ENCODE results near the gene DNAH5.

The DNAH5 gene

GRCh38 chr5:13926731-13927130 lies 17.8 kb downstream of the DNAH5 start:
- no peaks in the 10 kb centered on the region for H3K36me3 ChIP-seq (replicated peaks)

GRCh38 chr5:13921578-13921977 lies 22.9 kb downstream of the DNAH5 start:
- no peaks in the 10 kb centered on the region for H3K4me1 ChIP-seq
- no peaks in the 10 kb centered on the region for H3K27me3 ChIP-seq (ENCODE audit: low read depth)
- H3K4me3 ChIP-seq = no peak overlapping the region
- no peaks in the 10 kb centered on the region for H3K9me3 ChIP-seq
- no peaks in the 10 kb centered on the region for H3K36me3 ChIP-seq (replicated peaks)
- in situ Hi-C loops (cut with MboI; ENCODE audit: low sequenced_read_pairs) = no loop called here
- no peak for DNase-seq (ENCODE audit: low spot score in 2 of 2)

More at GRCh38 chr5:13926731-13927130, 17.8 kb downstream of the DNAH5 start:
- DNase-seq (ENCODE audit: low spot score in 2 of 2) = no peak
- H3K27me3 ChIP-seq (ENCODE audit: low read depth) = no peaks in the 10 kb centered on the region
- H3K4me1 ChIP-seq = no peaks in the 10 kb centered on the region
- no peak overlapping the region for H3K4me3 ChIP-seq
- in situ Hi-C loops (cut with MboI; ENCODE audit: low sequenced_read_pairs) = no loop called here
- no peaks in the 10 kb centered on the region for H3K9me3 ChIP-seq

- DNase-seq (ENCODE audit: low spot score in 2 of 2) = no peak
- no peaks in the 10 kb centered on the region for H3K4me1 ChIP-seq
- in situ Hi-C loops (cut with MboI; ENCODE audit: low sequenced_read_pairs) = no loop called here
These were observed 24.7 kb downstream of the DNAH5 start for GRCh38 chr5:13919786-13920185.

GRCh38 chr5:13919087-13919486 lies 25.4 kb downstream of the DNAH5 start:
- no peak for DNase-seq (ENCODE audit: low spot score in 2 of 2)
- Histone ChIP-seq H3K36me3 (replicated peaks) (no peaks in the 10 kb centered on the region), H3K9me3 (no peaks in the 10 kb centered on the region), H3K27me3 (ENCODE audit: low read depth) (no peaks in the 10 kb centered on the region; the same call in 1 of the 2 replicates), H3K4me3 (no peak overlapping the region), H3K4me1 (no peaks in the 10 kb centered on the region)
- in situ Hi-C loops (cut with MboI; ENCODE audit: low sequenced_read_pairs) = no loop called here

More at GRCh38 chr5:13919786-13920185, 24.7 kb downstream of the DNAH5 start:
- Histone ChIP-seq H3K4me3 (no peak overlapping the region), H3K9me3 (no peaks in the 10 kb centered on the region), H3K27me3 (ENCODE audit: low read depth) (no peaks in the 10 kb centered on the region; the same call in 1 of the 2 replicates), H3K36me3 (replicated peaks) (no peaks in the 10 kb centered on the region)

GRCh38 chr5:13917061-13917460 lies 27.4 kb downstream of the DNAH5 start:
- H3K27me3 ChIP-seq (ENCODE audit: low read depth) = no peaks in the 10 kb centered on the region; the same call in 1 of the 2 replicates
- no peaks in the 10 kb centered on the region for H3K36me3 ChIP-seq (replicated peaks)
- DNase-seq (ENCODE audit: low spot score in 2 of 2) = no peak
- no peaks in the 10 kb centered on the region for H3K4me1 ChIP-seq
- no peaks in the 10 kb centered on the region for H3K9me3 ChIP-seq
- in situ Hi-C loops (cut with MboI; ENCODE audit: low sequenced_read_pairs) = no loop called here
- no peak overlapping the region for H3K4me3 ChIP-seq

- Histone ChIP-seq H3K36me3 (replicated peaks) (no peaks in the 10 kb centered on the region), H3K4me3 (no peak overlapping the region), H3K27me3 (ENCODE audit: low read depth) (no peaks in the 10 kb centered on the region; the same call in 1 of the 2 replicates), H3K9me3 (no peaks in the 10 kb centered on the region), H3K4me1 (no peaks in the 10 kb centered on the region)
- DNase-seq (ENCODE audit: low spot score in 2 of 2) = no peak
- in situ Hi-C loops (cut with MboI; ENCODE audit: low sequenced_read_pairs) = no loop called here
These were observed 30.5 kb downstream of the DNAH5 start for GRCh38 chr5:13913962-13914361.

GRCh38 chr5:13910637-13911288 lies 33.7 kb downstream of the DNAH5 start:
- no peaks in the 10 kb centered on the region for H3K4me1 ChIP-seq
- in situ Hi-C loops (cut with MboI; ENCODE audit: low sequenced_read_pairs) = no loop called here
- no peak overlapping the region for H3K4me3 ChIP-seq
- no peaks in the 10 kb centered on the region for H3K9me3 ChIP-seq
- H3K27me3 ChIP-seq (ENCODE audit: low read depth) = no peaks in the 10 kb centered on the region; the same call in 1 of the 2 replicates
- no peak for DNase-seq (ENCODE audit: low spot score in 2 of 2)
- H3K36me3 ChIP-seq (replicated peaks) = no peaks in the 10 kb centered on the region

GRCh38 chr5:13910201-13910600 lies 34.3 kb downstream of the DNAH5 start:
- in situ Hi-C loops (cut with MboI; ENCODE audit: low sequenced_read_pairs) = no loop called here
- H3K27me3 ChIP-seq (ENCODE audit: low read depth) = no peaks in the 10 kb centered on the region
- no peak overlapping the region for H3K4me3 ChIP-seq
- no peaks in the 10 kb centered on the region for H3K36me3 ChIP-seq (replicated peaks)
- DNase-seq (ENCODE audit: low spot score in 2 of 2) = no peak
- H3K4me1 ChIP-seq = no peaks in the 10 kb centered on the region
- H3K9me3 ChIP-seq = no peaks in the 10 kb centered on the region

GRCh38 chr5:13909271-13909670 lies 35.2 kb downstream of the DNAH5 start:
- Histone ChIP-seq H3K4me3 (no peak overlapping the region), H3K27me3 (ENCODE audit: low read depth) (no peaks in the 10 kb centered on the region), H3K9me3 (no peaks in the 10 kb centered on the region), H3K36me3 (replicated peaks) (no peaks in the 10 kb centered on the region), H3K4me1 (no peaks in the 10 kb centered on the region)
- in situ Hi-C loops (cut with MboI; ENCODE audit: low sequenced_read_pairs) = no loop called here
- DNase-seq (ENCODE audit: low spot score in 2 of 2) = no peak

- Histone ChIP-seq H3K4me1 (no peaks in the 10 kb centered on the region), H3K36me3 (replicated peaks) (no peaks in the 10 kb centered on the region), H3K4me3 (no peak overlapping the region), H3K9me3 (no peaks in the 10 kb centered on the region), H3K27me3 (ENCODE audit: low read depth) (no peaks in the 10 kb centered on the region)
- in situ Hi-C loops (cut with MboI; ENCODE audit: low sequenced_read_pairs) = no loop called here
- no peak for DNase-seq (ENCODE audit: low spot score in 2 of 2)
These were observed 45.9 kb downstream of the DNAH5 start for GRCh38 chr5:13898569-13898968.

- Histone ChIP-seq H3K36me3 (replicated peaks) (no peaks in the 10 kb centered on the region), H3K9me3 (no peaks in the 10 kb centered on the region), H3K27me3 (ENCODE audit: low read depth) (no peaks in the 10 kb centered on the region), H3K4me3 (no peak overlapping the region), H3K4me1 (no peaks in the 10 kb centered on the region)
- in situ Hi-C loops (cut with MboI; ENCODE audit: low sequenced_read_pairs) = no loop called here
- DNase-seq (ENCODE audit: low spot score in 2 of 2) = no peak
These were observed 66.1 kb downstream of the DNAH5 start for GRCh38 chr5:13878357-13878756.

- Histone ChIP-seq H3K27me3 (ENCODE audit: low read depth) (no peaks in the 10 kb centered on the region), H3K4me3 (no peak overlapping the region), H3K9me3 (no peaks in the 10 kb centered on the region), H3K36me3 (replicated peaks) (no peaks in the 10 kb centered on the region), H3K4me1 (no peaks in the 10 kb centered on the region)
- peak in 1 of 2 experiments; percentile 70 for DNase-seq (ENCODE audit: low spot score in 2 of 2)
- in situ Hi-C loops (cut with MboI; ENCODE audit: low sequenced_read_pairs) = no loop called here
These were observed 77.7 kb downstream of the DNAH5 start for GRCh38 chr5:13866792-13867191.

GRCh38 chr5:13865312-13865711 lies 79.2 kb downstream of the DNAH5 start:
- Histone ChIP-seq H3K4me1 (no peaks in the 10 kb centered on the region), H3K27me3 (ENCODE audit: low read depth) (no peaks in the 10 kb centered on the region), H3K4me3 (no peak overlapping the region), H3K9me3 (no peaks in the 10 kb centered on the region), H3K36me3 (replicated peaks) (no peaks in the 10 kb centered on the region)
- in situ Hi-C loops (cut with MboI; ENCODE audit: low sequenced_read_pairs) = no loop called here
- DNase-seq (ENCODE audit: low spot score in 2 of 2) = no peak

GRCh38 chr5:13860146-13860545 lies 84.3 kb downstream of the DNAH5 start:
- no peaks in the 10 kb centered on the region for H3K4me1 ChIP-seq
- no peaks in the 10 kb centered on the region for H3K27me3 ChIP-seq (ENCODE audit: low read depth)
- in situ Hi-C loops (cut with MboI; ENCODE audit: low sequenced_read_pairs) = no loop called here
- no peak for DNase-seq (ENCODE audit: low spot score in 2 of 2)
- H3K9me3 ChIP-seq = no peaks in the 10 kb centered on the region
- no peak overlapping the region for H3K4me3 ChIP-seq
- H3K36me3 ChIP-seq (replicated peaks) = no peaks in the 10 kb centered on the region
